Neuronal stem cell (in vitro differentiated cells): Measurements from ENCODE around the gene SYNDIG1.

Source experiments
- DNase-seq: peaks from one replicate; pipeline ENCODE4 v3.0.0-alpha.2; 2013; ENCODE audit warnings: low spot score
- H2AFZ ChIP-seq: one replicate; pipeline ENCODE4 v1.6.1; 2013; ENCODE audit warnings: mild to moderate bottlenecking, low read length, inconsistent platforms
- H2AK5ac ChIP-seq: 2 replicates; pipeline ENCODE4 v1.6.1; 2013; ENCODE audit warnings: low read depth, mild to moderate bottlenecking, inconsistent platforms, low read length, moderate library complexity, mixed read lengths
- H2BK120ac ChIP-seq: 2 replicates; pipeline ENCODE4 v1.6.1; 2013; ENCODE audit warnings: low read depth, mild to moderate bottlenecking, inconsistent platforms, low read length, moderate library complexity, mixed read lengths
- H2BK12ac ChIP-seq: one replicate; pipeline ENCODE4 v1.6.1; 2013; ENCODE audit warnings: low read length, inconsistent platforms
- H2BK15ac ChIP-seq: 2 replicates; pipeline ENCODE4 v1.6.1; 2013; ENCODE audit warnings: mild to moderate bottlenecking, low read length, inconsistent platforms, mixed read lengths
- H2BK5ac ChIP-seq: one replicate; pipeline ENCODE4 v1.6.1; 2013; ENCODE audit warnings: inconsistent platforms, mild to moderate bottlenecking, low read length, moderate library complexity
- H3K14ac ChIP-seq: one replicate; pipeline ENCODE4 v1.6.1; 2013; ENCODE audit warnings: low read length, inconsistent platforms
- H3K18ac ChIP-seq: 2 replicates; pipeline ENCODE4 v1.6.1; 2013; ENCODE audit warnings: low read length, inconsistent platforms
- H3K23ac ChIP-seq: 2 replicates; pipeline ENCODE4 v1.6.1; 2013; ENCODE audit warnings: low read depth, mild to moderate bottlenecking, mixed read lengths, low read length, inconsistent platforms; ENCODE audit not compliant: poor library complexity
- H3K27ac ChIP-seq: replicated peaks from 3 replicates; pipeline ENCODE4 v1.5.1; 2013; ENCODE audit warnings: low read length, inconsistent platforms
- H3K27me3 ChIP-seq, 3 experiments: 2 replicates each; pipeline ENCODE4 v1.6.1; 2013; ENCODE audit warnings: low read length in 3 of 3, mild to moderate bottlenecking in 2 of 3, inconsistent platforms in 1 of 3, low read depth in 1 of 3, mixed read lengths in 1 of 3, moderate library complexity in 1 of 3; ENCODE audit not compliant: control insufficient read depth in 3 of 3, insufficient read depth in 3 of 3
- H3K36me3 ChIP-seq, 2 donors: replicated peaks in 1 of 2; 2 replicates each; pipeline ENCODE4 v1.6.1; 2013; ENCODE audit warnings: low read length in 2 of 2; ENCODE audit not compliant: control insufficient read depth in 2 of 2, insufficient read depth in 2 of 2
- H3K4ac ChIP-seq: 2 replicates; pipeline ENCODE4 v1.6.1; 2013; ENCODE audit warnings: inconsistent platforms, mild to moderate bottlenecking, low read length, moderate library complexity
- H3K4me1 ChIP-seq, 2 donors: 1 replicate in 1 of 2; 2 replicates in 1 of 2; pipeline ENCODE4 v1.6.1; 2013; ENCODE audit warnings: low read length in 2 of 2, low read depth in 1 of 2; ENCODE audit not compliant: control insufficient read depth in 2 of 2, insufficient read depth in 1 of 2
- H3K4me2 ChIP-seq: one replicate; pipeline ENCODE4 v1.6.1; 2013; ENCODE audit warnings: mild to moderate bottlenecking, low read length, inconsistent platforms; ENCODE audit not compliant: insufficient read depth, poor library complexity, severe bottlenecking
- H3K4me3 ChIP-seq, 2 donors: 2 replicates each; pipeline ENCODE4 v1.5.1; 2013; ENCODE audit warnings: low read length in 2 of 2, mild to moderate bottlenecking in 2 of 2, inconsistent platforms in 1 of 2, moderate library complexity in 1 of 2
- H3K79me1 ChIP-seq: one replicate; pipeline ENCODE4 v1.6.1; 2013; ENCODE audit warnings: low read depth, mild to moderate bottlenecking, inconsistent platforms, low read length, moderate library complexity
- H3K9ac ChIP-seq: one replicate; pipeline ENCODE4 v1.6.1; 2013; ENCODE audit warnings: mild to moderate bottlenecking, low read depth, low read length, inconsistent platforms; ENCODE audit not compliant: poor library complexity
- H3K9me3 ChIP-seq, 2 donors: replicated peaks in 1 of 2; 2 replicates each; pipeline versions ENCODE3 to v1.6.1; 2013; ENCODE audit warnings: low read length in 2 of 2, mild to moderate bottlenecking in 2 of 2, inconsistent platforms in 1 of 2, low read depth in 1 of 2, mixed read lengths in 1 of 2, moderate library complexity in 1 of 2; ENCODE audit not compliant: control insufficient read depth in 2 of 2, insufficient read depth in 1 of 2
- H4K8ac ChIP-seq: one replicate; pipeline ENCODE4 v1.6.1; 2013; ENCODE audit warnings: low read depth, mild to moderate bottlenecking, inconsistent platforms, low read length, moderate library complexity
- H4K91ac ChIP-seq: one replicate; pipeline ENCODE4 v1.6.1; 2013; ENCODE audit warnings: low read length, low read depth, mild to moderate bottlenecking, inconsistent platforms; ENCODE audit not compliant: poor library complexity
- WGBS, 2 donors: extraction: QIAGEN DNeasy Blood & Tissue Kit; methylation state at CpG; one replicate each; pipeline ENCODE4 v1.1.7; 2013; ENCODE audit warnings: missing lambda C conversion rate in 2 of 2, mixed read lengths in 1 of 2; ENCODE audit not compliant: insufficient read length in 2 of 2, insufficient replicate concordance in 1 of 2; ENCODE audit errors: extremely low coverage in 2 of 2; 5-methylcytosine and 5-hydroxymethylcytosine counted together

The SYNDIG1 gene

GRCh38 chr20:24488800-24489175, 19.4 kb downstream of the SYNDIG1 start:
- Histone ChIP-seq H3K9ac (no peak overlapping the region), H2BK15ac (no peak overlapping the region), H2BK5ac (no peak overlapping the region), H3K27me3 (no peaks in the 10 kb centered on the region), H3K23ac (no peak overlapping the region), H3K18ac (no peak overlapping the region), H3K4me3 (no peak overlapping the region), H2AK5ac (no peak overlapping the region), H3K4me2 (no peak overlapping the region), H3K36me3 (peaks cover 0 to 7% of the 10 kb centered on the region in 2 donors), H3K9me3 (peaks cover 0 to 5% of the 10 kb centered on the region in 2 donors), H3K14ac (no peak overlapping the region), H3K27ac (no peak overlapping the region), H3K4ac (no peak overlapping the region), H4K8ac (peak overlapping the region; percentile 24), H4K91ac (no peak overlapping the region), H3K4me1 (peaks cover 0 to 16% of the 10 kb centered on the region in 2 donors), H2BK120ac (no peak overlapping the region), H2AFZ (no peak overlapping the region), H2BK12ac (no peak overlapping the region), H3K79me1 (peaks cover 4% of the 10 kb centered on the region)
- WGBS, 2 donors, result no CpG with 5 or more reads among the region's 6 CpGs
- no peak for DNase-seq

DNA sequence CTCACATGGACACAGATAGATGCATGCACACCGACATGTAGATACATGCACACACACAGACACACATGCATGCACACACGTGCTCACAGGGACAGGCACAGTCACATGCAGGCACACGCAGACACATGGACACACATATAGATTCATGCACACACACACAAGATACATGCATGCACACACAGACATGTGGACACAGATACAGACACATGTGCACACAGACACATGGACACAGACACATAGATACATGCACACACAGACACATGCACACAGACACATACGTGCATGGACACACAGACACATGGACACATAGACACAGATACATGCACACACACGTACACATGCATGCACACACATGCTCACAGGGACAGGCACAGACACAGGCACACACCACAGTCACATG, 19.8 kb downstream of the SYNDIG1 start:
- no peak overlapping the region for H3K18ac ChIP-seq
- no CpG with 5 or more reads among the region's 5 CpGs for WGBS, 2 donors
- H2BK12ac ChIP-seq, result no peak overlapping the region
- H3K79me1 ChIP-seq, result peaks cover 4% of the 10 kb centered on the region
- no peak overlapping the region for H2AK5ac ChIP-seq
- H3K4ac ChIP-seq, result no peak overlapping the region
- DNase-seq, result no peak
- peak overlapping the region; percentile 17 for H3K9ac ChIP-seq
- no peak overlapping the region for H2BK5ac ChIP-seq
- no peaks in the 10 kb centered on the region for H3K27me3 ChIP-seq
- peaks cover 0 to 18% of the 10 kb centered on the region in 2 donors for H3K4me1 ChIP-seq
- H3K14ac ChIP-seq, result no peak overlapping the region
- peak overlapping the region; percentile 6 for H3K23ac ChIP-seq
- H3K27ac ChIP-seq, result no peak overlapping the region
- peak overlapping the region; percentile 11 for H4K91ac ChIP-seq
- no peak overlapping the region for H2BK15ac ChIP-seq
- H3K36me3 ChIP-seq, result peaks cover 0 to 7% of the 10 kb centered on the region in 2 donors
- peak overlapping the region; percentile 24 for H4K8ac ChIP-seq
- no peak overlapping the region for H2AFZ ChIP-seq
- H3K9me3 ChIP-seq, result peaks cover 0 to 5% of the 10 kb centered on the region in 2 donors
- H2BK120ac ChIP-seq, result no peak overlapping the region
- H3K4me2 ChIP-seq, result no peak overlapping the region
- peak overlapping the region in 1 of 2 donors; percentile 10 for H3K4me3 ChIP-seq

DNA sequence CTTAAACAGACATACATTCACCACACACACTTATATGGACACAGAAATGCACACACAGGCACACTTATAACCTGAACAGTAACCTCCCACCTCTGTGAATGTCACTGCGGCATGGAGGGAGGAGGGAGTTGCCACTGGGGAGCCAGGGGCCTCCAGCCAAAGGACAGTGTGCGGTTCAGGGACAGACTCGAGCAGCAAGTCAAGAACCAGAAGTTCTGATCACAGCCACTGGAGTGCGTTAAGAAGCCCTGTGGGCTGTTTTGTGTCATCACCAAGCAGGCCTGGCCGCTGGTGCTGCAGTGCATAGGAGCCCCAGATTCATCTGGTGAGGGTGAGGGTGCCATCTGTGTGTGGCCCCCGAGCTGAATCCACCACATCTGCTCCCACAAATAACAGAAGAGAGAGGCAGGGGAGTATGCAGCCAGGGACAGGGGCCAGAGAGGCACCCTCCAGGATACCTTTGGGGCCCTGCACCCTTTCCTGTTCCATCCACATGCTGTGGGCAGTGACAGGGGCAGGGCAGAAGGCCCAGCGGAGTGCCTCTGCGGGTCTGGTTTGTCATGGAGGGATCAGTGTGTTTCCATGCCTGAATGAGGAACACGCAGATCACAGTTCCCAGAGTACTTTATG, 20.3 kb downstream of the SYNDIG1 start:
- Histone ChIP-seq H2AK5ac (no peak overlapping the region), H3K4me1 (peaks cover 0 to 18% of the 10 kb centered on the region in 2 donors), H3K4me3 (peak overlapping the region in 1 of 2 donors; percentile 3), H2AFZ (no peak overlapping the region), H3K14ac (no peak overlapping the region), H2BK15ac (no peak overlapping the region), H3K9ac (no peak overlapping the region), H3K27ac (no peak overlapping the region), H3K18ac (peak overlapping the region; percentile 33), H3K4me2 (no peak overlapping the region), H3K23ac (peak overlapping the region; percentile 6), H3K27me3 (no peaks in the 10 kb centered on the region), H3K4ac (no peak overlapping the region), H3K79me1 (peaks cover 4% of the 10 kb centered on the region), H4K8ac (no peak overlapping the region), H2BK12ac (no peak overlapping the region), H3K36me3 (peaks cover 0 to 7% of the 10 kb centered on the region in 2 donors), H2BK120ac (no peak overlapping the region), H4K91ac (peak overlapping the region; percentile 11), H3K9me3 (peaks cover 0 to 5% of the 10 kb centered on the region in 2 donors), H2BK5ac (no peak overlapping the region)
- DNase-seq, result no peak
- WGBS, 2 donors, result no CpG with 5 or more reads among the region's 9 CpGs

- H3K79me1 ChIP-seq, result peaks cover 4% of the 10 kb centered on the region
- peak overlapping the region; percentile 33 for H3K18ac ChIP-seq
- H2AK5ac ChIP-seq, result no peak overlapping the region
- peak overlapping the region; percentile 86 for H3K14ac ChIP-seq
- H3K4ac ChIP-seq, result no peak overlapping the region
- H3K4me3 ChIP-seq, result no peak overlapping the region
- H3K36me3 ChIP-seq, result peaks cover 0 to 7% of the 10 kb centered on the region in 2 donors
- H2BK120ac ChIP-seq, result no peak overlapping the region
- peaks cover 0 to 5% of the 10 kb centered on the region in 2 donors for H3K9me3 ChIP-seq
- H3K9ac ChIP-seq, result no peak overlapping the region
- no peak overlapping the region for H3K27ac ChIP-seq
- H2BK12ac ChIP-seq, result no peak overlapping the region
- H4K8ac ChIP-seq, result no peak overlapping the region
- H3K4me1 ChIP-seq, result peaks cover 0 to 18% of the 10 kb centered on the region in 2 donors
- H3K4me2 ChIP-seq, result no peak overlapping the region
- H4K91ac ChIP-seq, result peak overlapping the region; percentile 56
- no peak overlapping the region for H2BK5ac ChIP-seq
- DNase-seq, result no peak
- no peak overlapping the region for H2BK15ac ChIP-seq
- no CpG with 5 or more reads among the region's 8 CpGs for WGBS, 2 donors
- H2AFZ ChIP-seq, result no peak overlapping the region
- H3K23ac ChIP-seq, result no peak overlapping the region
- no peaks in the 10 kb centered on the region for H3K27me3 ChIP-seq
Measured at GRCh38 chr20:24490598-24490997, 21.2 kb downstream of the SYNDIG1 start.
